NB4 (cell line): Measurements from ENCODE around the gene CARD19.

ENCODE experiments used
- CTCF ChIP-seq: IDR thresholded peaks from one replicate; pipeline ENCODE4 v1.5.1; 2012; ENCODE audit warnings: low read depth, low read length
- POLR2A ChIP-seq: IDR thresholded peaks from 2 replicates; pipeline ENCODE4 v1.6.1; 2011; ENCODE audit warnings: mild to moderate bottlenecking; ENCODE audit not compliant: insufficient read length; ENCODE audit errors: extremely low read depth

- no peak for TF ChIP-seq POLR2A
- no peak for TF ChIP-seq CTCF
These were observed 7.9 kb upstream of the CARD19 start for GRCh38 chr9:93087971-93088655.
